Left renal cortex interstitium (tissue), 4 donors: ENCODE measurements around the gene RANBP9. TPM values are rescaled to one million over a fixed set of nuclear protein-coding genes. Genes with fewer than 3 reads are reported as not detected.

Experiments
- DNase-seq, 4 donors: peaks; one replicate each; pipeline ENCODE4 v3.0.0-alpha.2; 2013; ENCODE audit warnings: low read depth in 4 of 4, low spot score in 2 of 4, missing footprints in 1 of 4
- polyA plus RNA-seq, 4 donors: library from polyadenylated mRNA; unstranded; fragments of 120-200 nt; gene quantifications; one replicate each; pipeline ENCODE4 v1.2.1, GENCODE V29; 2013; ENCODE audit not compliant: insufficient read length in 4 of 4

Gene RANBP9
- polyA plus RNA-seq, 4 donors, result 42.5 to 48.3 (median 47.6) TPM

DNA sequence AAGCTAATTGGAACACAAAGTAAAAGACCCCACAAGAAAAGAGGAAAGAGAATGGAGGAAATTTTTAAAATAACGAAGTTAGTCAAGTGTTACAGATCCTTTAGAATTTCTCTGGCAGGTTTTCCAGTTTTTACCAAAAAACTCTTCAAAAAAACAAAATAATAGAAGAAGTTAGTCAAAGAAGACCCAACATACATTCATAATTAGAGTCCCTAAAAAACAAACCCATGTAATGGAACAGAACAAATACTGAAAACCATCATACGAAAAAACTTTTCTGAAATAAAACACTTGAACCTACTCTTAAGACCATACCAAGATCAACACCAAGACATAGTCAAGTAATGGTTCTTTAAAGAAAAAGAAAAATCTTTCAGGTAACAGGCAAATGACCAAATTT, 31.6 kb downstream of the RANBP9 start:
- no peak for DNase-seq

DNA sequence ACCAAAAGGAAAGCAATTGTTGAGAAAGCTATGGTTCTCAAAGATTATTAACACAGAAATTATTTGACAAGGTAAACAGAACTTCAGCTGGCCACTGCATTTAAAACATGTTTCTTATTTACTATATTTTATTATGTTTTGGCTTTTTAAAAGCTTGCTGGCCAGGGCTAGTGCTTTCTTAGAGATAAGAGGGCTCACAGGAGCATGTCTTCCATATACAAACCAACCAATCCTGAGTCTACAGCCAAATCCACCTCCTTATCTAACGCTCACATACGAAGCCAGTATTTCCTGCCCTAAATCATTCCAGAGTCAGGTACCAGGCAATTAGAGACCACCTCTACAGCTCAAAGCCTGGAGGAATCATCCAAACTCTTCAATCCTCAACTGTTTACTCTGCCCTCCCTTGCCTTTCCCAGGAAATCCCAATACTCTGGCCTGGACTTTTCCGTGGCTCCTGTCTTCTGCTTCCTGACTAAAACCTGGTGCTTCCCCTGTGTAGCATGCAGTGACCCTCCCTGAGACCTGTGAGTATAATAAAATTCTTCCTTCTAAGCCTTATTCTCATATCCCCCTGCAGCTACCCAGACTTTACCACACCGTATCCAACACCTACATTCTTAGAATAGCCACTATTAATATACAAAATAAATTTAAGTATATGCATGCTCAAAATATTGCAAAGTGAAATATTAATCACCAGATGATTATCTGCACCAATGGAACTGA, 33.2 kb downstream of the RANBP9 start:
- DNase-seq, result no peak

DNA sequence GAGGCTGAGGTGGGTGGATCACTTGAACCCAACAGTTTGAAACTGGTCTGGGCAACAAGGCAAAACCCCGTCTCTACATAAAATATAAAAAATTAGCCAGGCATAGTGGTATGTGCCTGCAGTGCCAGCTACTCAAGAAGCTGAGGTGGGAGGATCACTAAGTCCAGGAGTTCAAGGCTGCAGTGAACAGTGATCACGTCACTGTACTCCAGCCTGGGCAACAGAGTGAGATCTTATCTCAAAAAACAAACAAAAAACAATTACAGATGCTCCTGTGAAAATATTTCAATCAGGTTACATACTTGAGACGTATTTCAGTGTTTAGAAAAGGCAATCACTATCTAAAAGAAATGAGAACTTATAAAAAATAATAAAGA, 33.8 kb downstream of the RANBP9 start:
- no peak for DNase-seq

DNA sequence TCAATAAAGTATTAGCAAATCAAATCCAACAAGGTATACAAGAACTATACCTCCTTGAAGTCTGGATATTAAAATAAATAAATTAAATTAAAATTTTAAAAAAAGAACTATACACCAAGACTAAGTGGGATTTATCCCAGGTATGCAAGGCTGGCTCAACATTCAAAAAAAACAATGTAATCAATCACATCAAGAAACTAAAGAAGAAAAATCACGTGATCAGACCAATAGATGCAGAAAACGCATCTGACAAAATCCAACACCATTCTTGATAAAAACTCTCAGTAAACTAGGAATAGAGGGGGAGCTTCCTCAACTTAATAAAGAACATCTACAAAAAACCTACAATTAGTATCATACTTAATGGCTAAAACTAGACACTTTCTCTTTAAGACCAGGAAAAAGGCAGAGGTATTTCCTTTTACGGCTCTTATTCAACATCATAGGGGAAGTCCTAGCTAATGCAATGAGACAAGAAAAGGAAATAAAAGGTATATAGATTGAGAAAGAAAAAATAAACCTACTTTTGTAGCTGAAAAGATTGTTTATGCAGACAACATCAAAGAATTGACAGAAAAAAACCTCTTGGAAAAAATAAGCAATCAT, 35.0 kb downstream of the RANBP9 start:
- no peak for DNase-seq

DNA sequence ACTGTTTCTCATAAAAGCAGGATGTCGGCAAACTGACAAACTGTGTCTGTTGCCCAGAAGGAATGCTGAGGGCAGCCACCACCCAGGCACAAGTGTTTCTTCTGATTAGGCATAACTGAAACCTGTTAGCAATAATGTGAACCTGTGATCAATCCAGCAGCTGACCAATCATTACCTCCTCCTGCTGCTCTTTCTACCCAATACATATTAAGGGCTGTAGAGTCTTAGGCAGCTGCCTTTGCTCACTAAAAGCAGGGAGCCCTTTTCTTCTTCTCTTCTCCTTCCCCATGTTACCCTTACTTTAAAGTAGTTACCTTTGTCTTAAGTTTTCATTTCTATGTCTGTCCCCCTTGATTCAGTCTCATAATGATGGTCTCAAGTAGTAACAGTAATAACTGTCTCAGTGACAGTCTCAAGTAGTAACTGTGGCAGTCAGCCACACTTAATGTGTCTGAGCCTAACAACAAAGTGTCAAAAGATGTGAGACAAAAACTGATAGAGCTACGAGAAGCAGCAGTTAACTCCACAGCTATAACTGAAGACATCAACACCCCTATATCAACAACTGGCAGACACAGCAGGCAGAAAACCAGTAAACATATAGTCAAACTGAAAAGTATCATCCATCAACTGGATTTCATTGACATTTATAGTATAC, 37.0 kb downstream of the RANBP9 start:
- no peak for DNase-seq

DNA sequence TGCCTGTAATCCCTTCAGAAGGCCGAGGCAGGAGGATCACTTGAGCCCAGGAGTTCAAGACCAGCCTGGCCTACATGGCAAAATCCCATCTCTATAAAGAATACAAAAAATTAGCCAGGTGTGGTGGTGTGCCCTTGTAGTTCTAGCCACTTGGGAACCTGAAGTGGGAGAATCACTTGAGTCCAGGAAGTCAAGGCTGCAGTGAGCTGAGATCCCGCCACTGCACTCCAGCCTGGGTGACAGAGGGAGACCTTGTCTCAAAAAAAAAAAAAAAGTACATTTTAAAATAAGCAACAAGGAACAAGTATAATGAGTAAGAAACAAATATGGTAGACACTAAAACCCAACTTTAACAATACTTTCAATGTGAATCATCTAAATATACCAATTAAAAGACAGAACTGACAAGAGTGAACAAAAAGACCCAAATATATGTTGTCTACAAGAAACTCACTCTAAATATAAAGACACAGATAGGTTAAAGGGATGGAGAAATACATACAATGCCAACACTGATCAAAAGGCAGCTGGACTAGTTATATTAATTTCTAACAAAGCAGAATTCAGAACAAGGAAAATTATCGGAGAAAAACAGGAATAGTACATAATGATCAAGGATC, 37.7 kb downstream of the RANBP9 start:
- no peak for DNase-seq

DNA sequence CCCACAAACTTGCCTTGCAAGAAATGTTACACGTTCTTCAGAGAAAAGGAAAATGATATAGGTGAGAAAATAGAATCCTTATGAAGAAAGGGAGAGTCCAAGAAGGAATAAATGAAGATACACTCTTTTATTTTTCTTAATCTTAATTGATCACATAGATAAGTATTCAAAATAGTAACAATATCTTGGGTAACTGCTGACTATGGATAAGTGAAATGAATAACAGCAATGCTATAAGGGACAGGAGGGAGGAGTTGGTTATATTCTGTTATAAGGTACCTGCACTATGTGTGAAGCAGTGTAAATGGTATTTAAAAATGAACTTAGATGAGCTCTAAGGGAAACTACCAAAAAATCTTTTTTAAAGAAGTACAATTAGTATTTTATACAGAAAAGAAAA, 38.3 kb downstream of the RANBP9 start:
- no peak for DNase-seq

DNA sequence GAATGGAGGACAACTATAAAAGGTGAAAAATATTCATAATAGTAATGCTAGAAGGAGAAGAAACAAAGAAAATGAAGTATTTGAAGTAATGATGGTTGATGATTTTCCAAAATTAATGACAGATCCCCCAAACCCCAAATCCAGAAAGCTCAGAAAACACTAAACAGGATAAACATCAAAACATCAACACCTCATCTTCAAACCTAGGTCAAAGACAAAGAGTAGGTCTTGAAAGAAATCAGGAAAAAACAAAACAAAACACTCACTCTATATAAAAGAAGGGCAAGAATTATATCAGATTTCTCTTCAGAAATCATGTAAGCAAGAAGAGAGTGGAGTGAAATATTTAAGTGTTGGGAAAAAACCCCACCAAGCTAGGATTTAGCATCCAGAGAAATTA, 38.7 kb downstream of the RANBP9 start:
- no peak for DNase-seq

DNA sequence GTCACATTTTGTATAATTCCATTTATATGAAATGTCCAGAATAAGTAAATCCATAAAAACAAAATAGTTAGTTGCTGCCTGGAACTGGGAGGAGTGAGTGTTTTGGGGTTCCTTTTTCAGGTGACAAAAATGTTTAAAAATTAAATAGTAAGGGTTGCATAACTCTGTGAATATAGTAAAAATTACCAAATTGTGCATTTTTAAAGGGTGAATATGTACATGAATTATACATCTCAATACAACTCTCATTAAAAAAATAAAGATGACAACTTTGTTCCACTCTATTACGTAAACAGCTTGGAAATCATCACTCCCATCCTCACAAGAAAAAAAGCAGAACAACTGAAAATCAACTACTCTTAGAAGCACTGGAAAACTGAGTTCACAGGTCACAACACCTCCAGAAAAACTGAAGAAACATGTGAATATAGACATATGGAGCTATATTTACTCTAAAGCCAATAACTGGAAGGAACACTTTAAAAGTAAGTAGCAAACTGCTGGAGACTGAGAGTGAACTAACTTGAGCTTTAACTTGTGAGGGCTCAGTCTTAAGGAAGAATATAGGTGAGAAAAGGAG, 40.0 kb downstream of the RANBP9 start:
- DNase-seq, result no peak

DNA sequence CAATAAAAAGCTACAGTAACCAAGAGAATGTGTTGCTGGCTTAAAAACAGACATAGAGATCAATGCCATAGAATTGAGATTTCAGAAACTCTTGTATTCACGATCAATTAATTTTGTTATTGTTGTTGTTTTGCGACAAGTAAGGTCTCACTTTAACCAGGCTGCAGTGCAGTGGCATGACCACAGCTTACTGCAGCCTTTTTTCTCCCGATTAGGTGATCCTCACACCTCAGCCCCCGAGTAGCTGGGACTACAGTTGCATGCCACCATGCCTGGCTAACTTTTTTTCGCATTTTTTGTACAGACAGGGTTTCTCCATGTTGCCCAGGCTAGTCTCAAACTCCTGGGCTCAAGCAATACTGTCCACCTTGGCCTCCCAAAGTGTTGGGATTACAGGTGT, 42.2 kb downstream of the RANBP9 start:
- no peak for DNase-seq

DNA sequence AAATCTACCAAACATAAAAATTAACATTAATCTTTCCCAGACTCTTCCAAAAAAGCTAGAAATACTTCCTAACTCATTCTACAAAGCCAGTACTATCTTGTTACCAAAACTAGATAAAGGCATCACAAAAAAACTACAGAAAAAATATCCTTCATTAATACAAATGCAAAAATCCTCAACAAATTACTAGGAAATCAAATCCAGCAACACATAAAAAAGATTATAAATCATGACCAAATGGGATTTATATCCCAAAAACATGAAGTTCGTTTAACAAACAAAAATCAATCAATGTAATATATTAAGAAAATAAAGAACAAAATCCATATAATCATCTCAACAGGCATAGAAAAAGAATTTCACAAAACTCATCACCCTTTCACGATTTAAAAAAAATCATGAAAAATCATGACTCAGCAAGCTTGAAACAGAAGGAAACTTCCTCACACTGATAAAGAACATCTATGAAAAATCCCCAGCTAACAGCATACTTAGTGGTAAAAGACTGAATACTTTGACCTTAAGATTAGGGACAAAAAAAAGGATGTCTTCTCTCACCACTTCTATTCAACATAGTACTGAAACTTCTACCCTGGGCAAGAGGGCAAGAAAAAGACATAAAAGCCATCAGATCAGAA, 43.2 kb downstream of the RANBP9 start:
- DNase-seq, result no peak

DNA sequence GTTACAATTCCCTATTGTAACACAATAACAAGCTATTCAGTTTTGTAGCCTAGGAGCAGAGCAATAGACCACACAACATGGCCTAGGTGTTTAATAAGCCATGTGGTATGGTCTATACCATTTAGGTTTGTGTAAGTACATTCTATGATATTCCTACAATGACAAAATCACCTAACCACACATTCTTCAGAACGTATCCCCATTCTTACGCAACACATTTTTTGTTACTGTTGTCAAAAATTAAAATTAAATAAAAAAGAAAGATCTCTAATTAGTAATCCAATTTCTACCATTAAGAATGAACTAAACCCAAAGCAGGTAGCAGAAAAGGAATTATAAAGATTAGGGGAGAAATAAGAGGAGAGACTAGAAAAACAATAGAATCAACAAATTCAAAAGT, 44.0 kb downstream of the RANBP9 start:
- no peak for DNase-seq

DNA sequence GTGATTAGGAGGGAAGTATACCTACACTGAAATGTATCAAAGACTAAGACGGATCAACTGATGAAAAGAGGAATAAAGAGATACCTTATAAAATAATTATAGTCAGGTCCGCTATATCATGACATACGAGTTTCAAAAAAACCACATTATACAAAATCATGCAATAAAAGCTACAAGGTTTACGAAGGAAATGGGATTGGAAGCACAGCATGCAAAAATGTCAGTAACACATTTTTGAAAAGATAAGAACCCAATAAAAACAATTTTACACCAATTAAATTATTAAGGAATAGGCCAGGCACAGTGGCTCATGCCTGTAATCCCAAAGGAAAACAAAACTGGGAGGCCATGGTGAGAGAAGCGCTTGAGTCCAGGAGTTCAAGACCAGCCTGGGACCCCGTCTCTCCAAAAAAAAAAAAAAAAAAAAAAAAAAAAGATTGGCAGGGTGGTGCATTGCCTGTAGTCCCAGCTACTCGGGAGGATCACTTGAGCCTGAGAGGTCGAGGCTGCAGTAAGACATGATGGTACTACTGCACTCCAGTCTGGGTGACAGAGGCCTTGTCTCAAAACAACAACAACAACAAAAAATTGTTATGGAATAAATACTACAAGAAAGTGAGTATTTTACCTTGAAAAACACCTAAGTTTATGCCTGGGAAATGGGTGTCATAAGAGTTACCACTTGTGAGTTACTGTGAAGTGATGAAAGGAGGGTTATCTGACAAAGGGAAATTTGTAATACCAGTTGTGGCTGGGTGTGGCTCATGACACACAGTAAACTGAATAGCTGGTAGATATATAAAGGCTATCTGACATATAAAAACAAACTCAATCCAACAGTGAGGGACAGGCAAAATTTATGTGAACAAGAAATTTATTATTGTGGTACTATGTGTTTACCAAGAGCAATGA, 45.2 kb downstream of the RANBP9 start:
- no peak for DNase-seq

DNA sequence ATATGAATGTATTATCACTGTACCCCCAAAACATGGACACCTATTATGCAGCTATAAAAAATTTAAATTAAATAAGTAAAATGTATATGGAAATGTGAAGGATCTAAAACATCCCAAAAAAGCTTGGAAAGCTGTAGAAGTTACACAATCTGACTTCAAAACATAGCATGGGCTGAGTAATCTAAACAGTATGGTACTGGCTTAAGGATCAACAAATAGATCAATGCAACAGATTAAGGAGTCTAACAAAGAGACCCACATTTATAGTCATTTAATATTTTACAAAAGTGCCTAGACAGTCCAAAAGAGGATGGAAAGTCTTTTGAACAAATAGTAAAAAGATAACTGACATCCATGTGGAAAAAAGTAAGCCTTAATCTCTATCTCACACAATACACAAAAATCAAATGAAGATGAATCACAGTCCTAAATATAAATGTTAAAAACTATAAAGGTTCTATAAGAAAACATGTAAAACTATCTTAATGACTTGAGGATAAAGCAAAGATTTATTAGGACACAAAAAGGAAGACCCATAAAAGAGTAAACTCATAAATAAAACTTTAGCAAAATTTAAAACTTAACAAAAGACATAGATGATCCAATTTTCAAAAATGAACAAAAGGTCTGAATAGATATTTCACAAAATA, 46.8 kb downstream of the RANBP9 start:
- no peak for DNase-seq

DNA sequence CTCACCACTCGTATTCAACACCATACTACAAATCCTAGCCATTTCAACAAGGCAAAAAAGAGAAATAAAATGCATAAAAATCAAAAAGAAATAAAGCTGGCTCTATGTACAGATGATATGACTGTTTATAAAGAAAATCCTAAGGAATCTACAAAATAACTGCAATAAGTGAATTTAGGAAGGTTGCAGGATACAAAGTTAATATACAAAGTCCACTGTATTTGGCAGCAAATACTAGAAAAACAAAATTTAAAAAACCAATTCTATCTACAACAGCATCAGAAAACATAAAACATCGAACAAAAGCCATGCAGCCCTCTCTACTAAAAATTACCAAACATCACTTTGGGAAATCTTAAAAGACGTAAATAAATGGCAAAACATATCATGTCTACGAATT, 47.6 kb downstream of the RANBP9 start:
- DNase-seq, result no peak

DNA sequence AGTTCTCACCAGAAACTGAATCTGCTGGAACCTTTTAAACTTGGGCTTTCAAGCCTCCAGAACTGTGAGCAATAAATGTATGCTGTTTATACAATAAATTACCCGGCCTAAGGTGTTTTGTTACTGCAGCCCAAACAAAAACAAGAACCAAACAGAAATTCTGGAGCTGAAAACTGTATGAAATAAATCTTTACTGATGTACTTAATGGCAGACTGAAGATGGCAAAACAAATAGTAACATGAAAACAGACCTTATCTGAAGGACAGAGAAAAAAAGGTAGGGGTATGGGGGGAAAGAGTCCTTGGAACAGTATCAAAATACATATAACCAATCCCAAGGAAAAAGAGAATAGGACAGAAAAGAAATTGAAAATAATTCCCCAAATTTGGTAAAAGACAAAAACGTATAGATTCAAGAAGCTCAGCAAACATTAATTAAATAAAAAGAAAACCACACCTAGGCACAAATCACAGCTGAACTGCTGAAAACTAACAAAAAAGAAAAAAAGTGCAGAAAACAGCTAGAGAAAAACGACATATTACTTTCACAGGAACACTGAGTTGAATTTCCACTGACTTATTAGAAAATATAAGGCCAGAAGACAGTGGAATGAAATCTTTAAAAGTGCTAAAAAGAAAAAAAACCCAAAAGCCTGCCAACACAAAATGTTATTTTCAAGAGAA, 48.8 kb downstream of the RANBP9 start:
- DNase-seq, result no peak

DNA sequence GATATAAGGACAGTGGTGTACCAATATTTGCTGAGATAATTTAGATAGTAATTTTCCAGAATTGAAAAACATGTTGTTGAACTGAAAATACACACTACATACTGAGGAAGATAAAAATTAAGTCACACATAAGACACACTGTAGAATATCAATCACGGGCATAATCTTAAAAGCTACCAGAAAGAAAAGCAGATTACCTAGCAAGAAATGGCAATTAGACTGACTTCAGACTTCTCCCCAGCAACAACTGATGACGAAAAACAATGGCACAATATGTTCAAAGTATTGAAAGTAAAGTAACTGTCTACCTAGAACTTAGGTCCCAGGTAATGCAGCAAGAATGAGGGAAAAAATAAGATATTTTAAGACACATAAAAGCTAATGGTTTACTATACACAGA, 50.0 kb downstream of the RANBP9 start:
- DNase-seq, result no peak

DNA sequence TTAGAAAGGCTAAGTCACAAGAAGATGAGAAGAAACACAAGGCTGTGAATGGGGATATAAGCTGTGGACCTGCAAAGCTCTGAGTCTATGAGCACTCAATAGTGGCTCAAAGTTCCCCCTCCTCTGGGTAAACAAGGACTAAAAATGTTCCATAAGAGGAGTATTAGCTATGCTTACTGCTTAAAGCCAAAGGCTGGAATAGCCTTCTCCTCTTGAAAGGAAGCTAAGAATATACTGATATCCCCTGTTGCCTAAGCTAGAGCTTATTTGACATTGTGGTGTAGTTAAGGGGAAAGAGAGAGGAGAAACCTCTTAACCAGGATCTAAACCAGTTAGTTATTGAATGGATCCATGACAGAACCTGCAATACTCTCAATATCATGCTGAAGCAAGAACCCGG, 50.7 kb downstream of the RANBP9 start:
- DNase-seq, result no peak

DNA sequence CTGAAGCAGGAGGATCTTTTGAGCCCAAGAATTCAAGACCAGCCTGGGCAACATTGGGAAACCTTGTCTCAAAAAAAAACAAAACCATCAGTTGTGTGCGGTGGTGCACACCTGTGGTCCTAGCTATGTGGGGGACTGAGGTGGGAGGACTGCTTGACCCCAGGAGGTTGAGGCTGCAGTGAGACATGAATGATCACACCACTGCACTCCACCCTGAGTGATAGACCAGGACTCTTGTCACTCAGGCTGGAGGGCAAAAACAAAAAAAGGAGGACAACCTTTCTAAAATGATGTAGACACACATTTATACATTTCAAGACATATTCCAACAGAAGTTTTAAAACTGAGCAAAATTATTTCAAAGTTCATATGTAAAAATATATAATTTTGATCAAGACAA, 51.4 kb downstream of the RANBP9 start:
- DNase-seq, result no peak
